ENCODE data around the gene EXOC6. TPM values are rescaled to one million over a fixed set of nuclear protein-coding genes. Genes with fewer than 3 reads are reported as not detected.

EXOC6 gene
- total and polyA plus RNA-seq, 10 of the 15 experiments (the other 5 are each of a cell fraction or from before 2014, with no cell fraction given) = 7.6 to 53.8 (median 13.3) TPM

DNA sequence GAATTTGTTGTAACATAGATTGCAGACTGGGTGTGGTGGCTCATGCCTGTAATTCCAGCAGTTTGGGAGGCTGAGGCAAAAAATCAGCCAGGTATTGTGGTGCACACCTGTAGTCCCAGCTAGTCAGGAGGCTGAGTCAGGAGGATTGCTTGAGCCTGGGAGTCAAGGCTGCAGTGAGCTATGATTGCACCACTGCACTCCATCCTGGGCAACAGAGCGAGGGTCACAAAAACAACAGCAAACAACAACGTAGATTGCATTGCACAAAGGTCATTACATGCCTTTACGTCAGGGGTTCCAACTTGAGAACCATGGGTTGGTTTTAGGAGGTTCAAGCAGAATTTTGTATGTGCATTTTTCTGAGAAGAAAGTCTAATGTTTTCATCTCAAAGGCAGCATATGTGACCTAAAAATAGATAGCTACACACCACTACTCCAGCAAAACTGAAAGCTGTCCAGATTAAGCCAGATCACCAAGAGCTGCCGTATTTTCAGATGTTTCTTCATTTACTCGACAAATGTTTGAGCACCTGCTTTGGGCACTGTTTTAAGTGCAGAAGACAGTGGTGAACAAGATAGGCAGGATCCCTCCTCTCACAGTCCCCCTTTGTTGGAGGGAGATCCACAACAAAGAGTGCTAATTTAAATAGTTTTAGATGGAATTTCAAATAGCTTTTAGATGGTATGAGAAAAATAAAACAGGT, 183.9 kb downstream of the EXOC6 start:
- 85% methylated on average over 5 of the region's 5 CpGs for WGBS (ENCODE audit: insufficient coverage, insufficient replicate concordance, low lambda C conversion rate, missing lambda C conversion rate)
- intact Hi-C loops (cut with micrococcal nuclease; ENCODE audit: unreplicated experiment) (no loop called here), in situ Hi-C loops (cut with MboI) (no loop called here)
- no peak overlapping the region for H3K9ac ChIP-seq (ENCODE audit: control insufficient read depth, insufficient read depth, low read length)
- no peak overlapping the region for H3K4me2 ChIP-seq (ENCODE audit: control insufficient read depth, insufficient read depth)
- no peaks in the 10 kb centered on the region for H3K36me3 ChIP-seq (ENCODE audit: control insufficient read depth in 2 of 2, insufficient read depth in 2 of 2, low read length in 1 of 2)
- ChIA-PET SMC1A (ENCODE audit: uncharacterized antibody, unreplicated experiment) (no interaction called here), RAD21 (ENCODE audit: unreplicated experiment) (no interaction called here), POLR2A (no interaction called here), CTCF (interaction anchor here (1.7 kb wide), 1 partner anchor 26 kb away, joined by 6 read pairs; no protein-coding TSS in a partner anchor)
- H3K27me3 ChIP-seq (replicated peaks in 1 of 2; ENCODE audit: control insufficient read depth in 2 of 2, insufficient read depth in 2 of 2, low read length in 1 of 2) = no peaks in the 10 kb centered on the region
- H2AFZ ChIP-seq (ENCODE audit: control insufficient read depth, low read depth, low read length) = no peak overlapping the region
- BruUV-seq (replicated peaks) = no TSS peak
- no peaks in the 10 kb centered on the region for H3K4me1 ChIP-seq (ENCODE audit: control insufficient read depth, insufficient read depth, low read length)
- H3K4me3 ChIP-seq = no peak overlapping the region
- TF ChIP-seq IKZF1 (conservative IDR thresholded peaks at IDR 0.05) (no peak), ESRRA (IDR thresholded peaks at IDR 0.05; ENCODE audit: low read length) (no peak), MXI1 (IDR thresholded peaks at IDR 0.05; ENCODE audit: low read depth, low read length) (no peak), PAX5 (IDR thresholded peaks at IDR 0.05; ENCODE audit: borderline replicate concordance, low read depth, low read length) (no peak), CHD2 (IDR thresholded peaks at IDR 0.05; ENCODE audit: borderline replicate concordance, low read depth, low read length) (no peak), MEF2A (IDR thresholded peaks at IDR 0.05; ENCODE audit: insufficient read depth, low read depth, low read length) (no peak), BACH1 (IDR thresholded peaks at IDR 0.05; ENCODE audit: borderline replicate concordance) (no peak), NFXL1 (IDR thresholded peaks at IDR 0.05; ENCODE audit: borderline replicate concordance) (no peak), NR2F1 (conservative IDR thresholded peaks at IDR 0.05) (no peak), SREBF2 (IDR thresholded peaks at IDR 0.05; ENCODE audit: low read length) (no peak)
- TF ChIP-seq, protein P1, sequence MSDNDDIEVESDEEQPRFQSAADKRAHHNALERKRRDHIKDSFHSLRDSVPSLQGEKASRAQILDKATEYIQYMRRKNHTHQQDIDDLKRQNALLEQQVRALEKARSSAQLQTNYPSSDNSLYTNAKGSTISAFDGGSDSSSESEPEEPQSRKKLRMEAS (IDR thresholded peaks at IDR 0.05; ENCODE audit: low read depth, low read length) = no peak
- TF ChIP-seq, protein P2, sequence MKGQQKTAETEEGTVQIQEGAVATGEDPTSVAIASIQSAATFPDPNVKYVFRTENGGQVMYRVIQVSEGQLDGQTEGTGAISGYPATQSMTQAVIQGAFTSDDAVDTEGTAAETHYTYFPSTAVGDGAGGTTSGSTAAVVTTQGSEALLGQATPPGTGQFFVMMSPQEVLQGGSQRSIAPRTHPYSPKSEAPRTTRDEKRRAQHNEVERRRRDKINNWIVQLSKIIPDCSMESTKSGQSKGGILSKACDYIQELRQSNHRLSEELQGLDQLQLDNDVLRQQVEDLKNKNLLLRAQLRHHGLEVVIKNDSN (IDR thresholded peaks at IDR 0.05; ENCODE audit: borderline replicate concordance, extremely low read length, insufficient read depth, low read depth, low read length) = no peak
- TF ChIP-seq, protein P3, sequence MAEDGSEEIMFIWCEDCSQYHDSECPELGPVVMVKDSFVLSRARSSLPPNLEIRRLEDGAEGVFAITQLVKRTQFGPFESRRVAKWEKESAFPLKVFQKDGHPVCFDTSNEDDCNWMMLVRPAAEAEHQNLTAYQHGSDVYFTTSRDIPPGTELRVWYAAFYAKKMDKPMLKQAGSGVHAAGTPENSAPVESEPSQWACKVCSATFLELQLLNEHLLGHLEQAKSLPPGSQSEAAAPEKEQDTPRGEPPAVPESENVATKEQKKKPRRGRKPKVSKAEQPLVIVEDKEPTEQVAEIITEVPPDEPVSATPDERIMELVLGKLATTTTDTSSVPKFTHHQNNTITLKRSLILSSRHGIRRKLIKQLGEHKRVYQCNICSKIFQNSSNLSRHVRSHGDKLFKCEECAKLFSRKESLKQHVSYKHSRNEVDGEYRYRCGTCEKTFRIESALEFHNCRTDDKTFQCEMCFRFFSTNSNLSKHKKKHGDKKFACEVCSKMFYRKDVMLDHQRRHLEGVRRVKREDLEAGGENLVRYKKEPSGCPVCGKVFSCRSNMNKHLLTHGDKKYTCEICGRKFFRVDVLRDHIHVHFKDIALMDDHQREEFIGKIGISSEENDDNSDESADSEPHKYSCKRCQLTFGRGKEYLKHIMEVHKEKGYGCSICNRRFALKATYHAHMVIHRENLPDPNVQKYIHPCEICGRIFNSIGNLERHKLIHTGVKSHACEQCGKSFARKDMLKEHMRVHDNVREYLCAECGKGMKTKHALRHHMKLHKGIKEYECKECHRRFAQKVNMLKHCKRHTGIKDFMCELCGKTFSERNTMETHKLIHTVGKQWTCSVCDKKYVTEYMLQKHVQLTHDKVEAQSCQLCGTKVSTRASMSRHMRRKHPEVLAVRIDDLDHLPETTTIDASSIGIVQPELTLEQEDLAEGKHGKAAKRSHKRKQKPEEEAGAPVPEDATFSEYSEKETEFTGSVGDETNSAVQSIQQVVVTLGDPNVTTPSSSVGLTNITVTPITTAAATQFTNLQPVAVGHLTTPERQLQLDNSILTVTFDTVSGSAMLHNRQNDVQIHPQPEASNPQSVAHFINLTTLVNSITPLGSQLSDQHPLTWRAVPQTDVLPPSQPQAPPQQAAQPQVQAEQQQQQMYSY (CRISPR knock-in tag; IDR thresholded peaks at IDR 0.05) = no peak
- TF ChIP-seq, protein P4, sequence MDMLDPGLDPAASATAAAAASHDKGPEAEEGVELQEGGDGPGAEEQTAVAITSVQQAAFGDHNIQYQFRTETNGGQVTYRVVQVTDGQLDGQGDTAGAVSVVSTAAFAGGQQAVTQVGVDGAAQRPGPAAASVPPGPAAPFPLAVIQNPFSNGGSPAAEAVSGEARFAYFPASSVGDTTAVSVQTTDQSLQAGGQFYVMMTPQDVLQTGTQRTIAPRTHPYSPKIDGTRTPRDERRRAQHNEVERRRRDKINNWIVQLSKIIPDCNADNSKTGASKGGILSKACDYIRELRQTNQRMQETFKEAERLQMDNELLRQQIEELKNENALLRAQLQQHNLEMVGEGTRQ (IDR thresholded peaks at IDR 0.05; ENCODE audit: borderline replicate concordance, low read depth, low read length) = no peak
- TF ChIP-seq, protein P5, sequence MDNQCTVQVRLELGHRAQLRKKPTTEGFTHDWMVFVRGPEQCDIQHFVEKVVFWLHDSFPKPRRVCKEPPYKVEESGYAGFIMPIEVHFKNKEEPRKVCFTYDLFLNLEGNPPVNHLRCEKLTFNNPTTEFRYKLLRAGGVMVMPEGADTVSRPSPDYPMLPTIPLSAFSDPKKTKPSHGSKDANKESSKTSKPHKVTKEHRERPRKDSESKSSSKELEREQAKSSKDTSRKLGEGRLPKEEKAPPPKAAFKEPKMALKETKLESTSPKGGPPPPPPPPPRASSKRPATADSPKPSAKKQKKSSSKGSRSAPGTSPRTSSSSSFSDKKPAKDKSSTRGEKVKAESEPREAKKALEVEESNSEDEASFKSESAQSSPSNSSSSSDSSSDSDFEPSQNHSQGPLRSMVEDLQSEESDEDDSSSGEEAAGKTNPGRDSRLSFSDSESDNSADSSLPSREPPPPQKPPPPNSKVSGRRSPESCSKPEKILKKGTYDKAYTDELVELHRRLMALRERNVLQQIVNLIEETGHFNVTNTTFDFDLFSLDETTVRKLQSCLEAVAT (IDR thresholded peaks at IDR 0.05) = no peak
- H4K20me1 ChIP-seq (ENCODE audit: control insufficient read depth, insufficient read depth) = no peaks in the 10 kb centered on the region
- DNase-seq (ENCODE audit: low read depth, low spot score) = no peak
- no peak for FAIRE-seq
- H3K9me3 ChIP-seq (replicated peaks; ENCODE audit: control insufficient read depth, insufficient read depth, low read length) = no peaks in the 10 kb centered on the region
- H3K27ac ChIP-seq (ENCODE audit: control insufficient read depth, insufficient read depth) = no peak overlapping the region
- H3K79me2 ChIP-seq (ENCODE audit: control insufficient read depth, insufficient read depth, low read length) = no peaks in the 10 kb centered on the region
- no peak for ATAC-seq
